CD4-positive, alpha-beta T cell (primary cell): ENCODE data around the gene CACNG7. TPM values are rescaled to one million over a fixed set of nuclear protein-coding genes. Genes with fewer than 3 reads are reported as not detected.
A peak's percentile ranks its signal among the peaks of the same experiment; 100 is the strongest.

Experiments
- ATAC-seq: fragments of 200-7000 bp; cut with Tn5 transposase; one replicate; pipeline ENCODE4 v1.10.0; 2022; ENCODE audit warnings: mild to moderate bottlenecking; ENCODE audit not compliant: poor library complexity
- CTCF ChIA-PET: fragments of 350-600 bp; sonication (Branson Sonifier 250); formaldehyde crosslinking; loops from one replicate; lab custom pipeline; 2021; ENCODE audit warnings: antibody characterized with exemption, inconsistent platforms; lab: Charles Lee
- POLR2A ChIA-PET: fragments of 350-600 bp; sonication (Branson Sonifier 250); formaldehyde crosslinking; loops from one replicate; lab custom pipeline; 2021; ENCODE audit warnings: antibody characterized with exemption, inconsistent platforms; lab: Charles Lee
- DNase-seq, 14 experiments: peaks; one replicate each; pipeline ENCODE4 v3.0.0-alpha.2; 2013 to 2020; ENCODE audit warnings: mixed read lengths in 2 of 14
- H3K27ac ChIP-seq, 2 donors: one replicate each; pipeline versions ENCODE4 v1.5.1 to v1.7.0; 2013; ENCODE audit warnings: low read length in 2 of 2, low read depth in 1 of 2, mild to moderate bottlenecking in 1 of 2
- H3K27me3 ChIP-seq, 2 experiments: 1 replicate in 1 of 2; 2 replicates in 1 of 2; pipeline versions ENCODE4 v1.6.1 to v1.7.0; 2013; ENCODE audit warnings: low read length in 2 of 2, control low read depth in 1 of 2, mild to moderate bottlenecking in 1 of 2, moderate library complexity in 1 of 2; ENCODE audit not compliant: insufficient read depth in 2 of 2, control insufficient read depth in 1 of 2
- H3K36me3 ChIP-seq: one replicate; pipeline ENCODE4 v1.6.1; 2013; ENCODE audit warnings: low read length, control low read depth; ENCODE audit not compliant: insufficient read depth
- H3K4me1 ChIP-seq: one replicate; pipeline ENCODE4 v1.6.1; 2013; ENCODE audit warnings: low read length, control low read depth; ENCODE audit not compliant: insufficient read depth
- H3K4me3 ChIP-seq: one replicate; pipeline ENCODE4 v1.5.1; 2013; ENCODE audit warnings: mild to moderate bottlenecking, low read length, moderate library complexity
- H3K9me3 ChIP-seq, 2 experiments: 1 replicate in 1 of 2; 2 replicates in 1 of 2; pipeline versions ENCODE4 v1.6.1 to v1.7.0; 2013; ENCODE audit warnings: low read length in 2 of 2, mild to moderate bottlenecking in 2 of 2, control low read depth in 1 of 2, moderate library complexity in 1 of 2; ENCODE audit not compliant: control insufficient read depth in 1 of 2, insufficient read depth in 1 of 2
- H3K27ac Mint-ChIP-seq: one replicate; pipeline ENCODE4 v1.8.0; 2020; ENCODE audit warnings: mixed read lengths
- H3K27me3 Mint-ChIP-seq: one replicate; pipeline ENCODE4 v1.8.0; 2021; ENCODE audit warnings: mixed read lengths
- H3K36me3 Mint-ChIP-seq: one replicate; pipeline ENCODE4 v1.8.0; 2021; ENCODE audit warnings: low read depth, mixed read lengths
- H3K4me1 Mint-ChIP-seq: one replicate; pipeline ENCODE4 v1.8.0; 2021; ENCODE audit warnings: low read depth, mixed read lengths
- H3K4me3 Mint-ChIP-seq: one replicate; pipeline ENCODE4 v1.8.0; 2020; ENCODE audit warnings: mild to moderate bottlenecking, mixed read lengths
- H3K9me3 Mint-ChIP-seq: one replicate; pipeline ENCODE4 v1.8.0; 2020; ENCODE audit warnings: mixed read lengths
- intact Hi-C, 2 experiments: fragments of 100-400 bp; cut with DNase I in 1 of 2; cut with micrococcal nuclease in 1 of 2; formaldehyde crosslinking; loops; one replicate each; pipeline versions ENCODE4 v1.15.1 to v1.9.0; 2023 to 2025; cut with DNase I, micrococcal nuclease
- total RNA-seq, 174 experiments: library from RNA in 2 of 174; stranded (reverse) in 2 of 174; gene quantifications; one replicate each; pipeline ENCODE4 v1.2.3 and lab custom pipeline; 2021 to 2026
- TF ChIP-seq, protein P1 (sequence below): fragments of 200-600 bp; IDR thresholded peaks from one replicate; pipeline ENCODE4 v1.8.0; 2022; ENCODE audit warnings: antibody characterized with exemption, mild to moderate bottlenecking

CACNG7 gene
- total RNA-seq, 2 experiments from 2014 or later, result not detected

DNA sequence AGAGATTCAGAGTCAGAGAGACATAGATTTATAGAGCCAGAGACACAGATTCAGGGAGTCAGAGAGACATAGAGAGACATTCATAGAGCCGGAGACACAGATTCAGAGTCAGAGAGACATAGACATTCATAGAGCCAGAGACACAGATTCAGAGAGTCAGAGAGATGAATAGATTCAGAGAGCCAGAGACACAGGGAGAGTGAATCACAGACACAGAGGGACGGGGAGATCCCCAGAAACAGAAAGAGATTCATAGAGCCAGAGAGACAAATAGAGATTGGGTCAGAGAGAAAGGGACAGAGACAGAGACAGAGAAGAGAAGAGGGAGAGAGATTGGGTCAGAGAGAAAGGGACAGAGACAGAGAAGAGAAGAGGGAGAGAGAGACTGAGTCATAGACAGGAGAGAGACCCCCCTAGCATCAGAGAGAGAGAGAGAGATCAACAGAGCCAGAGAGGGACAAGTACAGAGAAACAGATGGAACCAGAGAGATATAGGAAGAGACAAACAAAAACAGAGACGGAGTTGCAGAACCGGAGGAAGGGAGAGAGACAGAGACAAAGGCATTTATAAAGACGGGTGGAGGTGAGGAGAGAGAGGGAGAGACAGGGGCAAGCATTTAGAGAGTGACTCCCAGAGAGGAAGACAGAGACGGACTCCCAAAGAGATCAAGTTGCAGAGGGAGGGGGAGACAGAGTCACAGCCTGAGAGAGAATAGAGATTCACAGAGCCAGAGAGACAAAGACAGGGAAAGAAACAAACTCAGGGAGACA is 28.2 kb upstream of the CACNG7 start:
- intact Hi-C loops, result loop anchor here (1.0 kb wide), 2 partner anchors 28 to 39 kb away; no protein-coding TSS in a partner anchor
- peaks cover 33% of the 10 kb centered on the region for H3K4me1 Mint-ChIP-seq
- peaks cover 39% of the 10 kb centered on the region for H3K27me3 Mint-ChIP-seq
- DNase-seq, result peak in 1 of 14 experiments; percentile 35
- H3K27ac ChIP-seq, result no peak overlapping the region
- CTCF ChIA-PET, result interaction anchor here (1.2 to 1.9 kb wide), 3 partner anchors 13 to 38 kb away, joined by 4 to 17 read pairs (median 8); partner anchors contain the start of gene MYADM
- H3K27ac Mint-ChIP-seq, result no peak overlapping the region
- TF ChIP-seq, protein P1, sequence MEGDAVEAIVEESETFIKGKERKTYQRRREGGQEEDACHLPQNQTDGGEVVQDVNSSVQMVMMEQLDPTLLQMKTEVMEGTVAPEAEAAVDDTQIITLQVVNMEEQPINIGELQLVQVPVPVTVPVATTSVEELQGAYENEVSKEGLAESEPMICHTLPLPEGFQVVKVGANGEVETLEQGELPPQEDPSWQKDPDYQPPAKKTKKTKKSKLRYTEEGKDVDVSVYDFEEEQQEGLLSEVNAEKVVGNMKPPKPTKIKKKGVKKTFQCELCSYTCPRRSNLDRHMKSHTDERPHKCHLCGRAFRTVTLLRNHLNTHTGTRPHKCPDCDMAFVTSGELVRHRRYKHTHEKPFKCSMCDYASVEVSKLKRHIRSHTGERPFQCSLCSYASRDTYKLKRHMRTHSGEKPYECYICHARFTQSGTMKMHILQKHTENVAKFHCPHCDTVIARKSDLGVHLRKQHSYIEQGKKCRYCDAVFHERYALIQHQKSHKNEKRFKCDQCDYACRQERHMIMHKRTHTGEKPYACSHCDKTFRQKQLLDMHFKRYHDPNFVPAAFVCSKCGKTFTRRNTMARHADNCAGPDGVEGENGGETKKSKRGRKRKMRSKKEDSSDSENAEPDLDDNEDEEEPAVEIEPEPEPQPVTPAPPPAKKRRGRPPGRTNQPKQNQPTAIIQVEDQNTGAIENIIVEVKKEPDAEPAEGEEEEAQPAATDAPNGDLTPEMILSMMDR, result no peak
- no peak for ATAC-seq
- peaks cover 67% of the 10 kb centered on the region for H3K4me1 ChIP-seq
- H3K9me3 Mint-ChIP-seq, result no peaks in the 10 kb centered on the region
- H3K36me3 ChIP-seq, result peaks cover 6% of the 10 kb centered on the region
- H3K4me3 Mint-ChIP-seq, result no peak overlapping the region
- POLR2A ChIA-PET, result interaction anchor here (1.4 kb wide), 1 partner anchor 14 kb away, joined by 17 read pairs; the partner anchor contains the start of gene MYADM
- H3K27me3 ChIP-seq, result peaks cover 47 to 53% of the 10 kb centered on the region in 2 experiments
- H3K4me3 ChIP-seq, result peak overlapping the region; percentile 37
- peaks cover 17% of the 10 kb centered on the region for H3K36me3 Mint-ChIP-seq
- H3K9me3 ChIP-seq, result peaks cover 0 to 11% of the 10 kb centered on the region in 2 experiments

DNA sequence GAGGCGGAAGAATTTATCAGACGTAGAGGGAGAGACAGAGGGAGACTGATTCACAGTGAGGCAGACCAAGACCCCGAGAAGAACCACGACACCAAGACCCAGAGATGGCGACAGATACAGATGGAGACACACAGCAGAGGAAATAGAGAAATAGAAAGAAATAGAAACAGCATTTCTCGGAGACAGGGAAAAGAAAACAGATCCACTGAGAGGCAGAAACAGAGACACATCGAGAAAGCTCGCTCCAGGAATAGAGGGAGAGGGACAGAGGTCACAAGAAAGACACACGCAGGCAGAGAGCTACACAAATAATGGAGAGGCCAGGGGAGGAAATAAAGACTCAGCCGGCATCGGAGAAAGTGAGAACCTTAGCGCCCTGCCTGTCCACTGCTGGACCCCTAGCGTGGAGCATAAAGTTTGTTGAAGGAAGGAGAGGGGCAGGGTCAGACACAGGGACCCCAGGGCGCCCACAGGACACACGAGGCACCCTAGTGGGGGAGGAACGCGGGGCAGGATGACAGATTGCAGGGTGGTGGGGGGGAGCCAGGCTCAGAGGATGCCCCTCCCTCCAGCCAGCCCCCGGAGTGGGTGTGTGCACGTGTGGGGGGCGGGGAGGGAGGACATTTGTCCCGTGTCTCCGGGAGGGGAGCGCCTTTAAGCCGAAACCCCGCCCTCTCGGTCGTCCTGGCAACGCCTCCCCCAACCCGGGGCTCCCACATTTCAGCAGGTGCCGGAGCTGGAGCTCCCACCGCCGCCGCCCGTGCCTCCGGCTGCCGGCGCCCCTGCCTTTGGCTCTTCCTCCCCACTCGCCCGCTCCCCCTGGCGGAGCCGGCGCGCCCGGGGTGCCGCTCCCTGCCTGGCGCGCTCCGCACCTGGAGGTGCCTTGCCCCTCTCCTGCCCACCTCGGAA is 27.3 kb upstream of the CACNG7 start, which contains the start of gene PRKCG:
Gene PRKCG, plus strand, starts transcription at position 716 of the 909 bp plus-strand sequence. CDS start 298 bp downstream, outside the sequence.
- Mint-ChIP-seq H3K36me3 (peaks cover 8% of the 10 kb centered on the region), H3K4me1 (peaks cover 24% of the 10 kb centered on the region), H3K4me3 (peak within 1 kb of the TSS; percentile 30), H3K9me3 (no peaks in the 10 kb centered on the region), H3K27me3 (peaks cover 39% of the 10 kb centered on the region), H3K27ac (no peak within 1 kb of the TSS)
- ATAC-seq (peak; percentile 53), DNase-seq (peak in 13 of 14 experiments; percentile 36 to 88 (median 60))
- peaks cover 58% of the 10 kb centered on the region for H3K4me1 ChIP-seq
- CTCF ChIA-PET, result interaction anchor here (0.6 to 1.9 kb wide), 7 partner anchors 9 to 38 kb away, joined by 3 to 17 read pairs (median 4); partner anchors contain the start of gene MYADM
- H3K27ac ChIP-seq, result no peak within 1 kb of the TSS
- peaks cover 47 to 53% of the 10 kb centered on the region in 2 experiments for H3K27me3 ChIP-seq
- TF ChIP-seq, protein P1, result peak; percentile 85
- no peaks in the 10 kb centered on the region for H3K36me3 ChIP-seq
- intact Hi-C loops, result loop anchor here (1.0 to 2.0 kb wide), 4 partner anchors 14 to 39 kb away; partner anchors contain the start of gene MYADM (in 1 of the 2)
- POLR2A ChIA-PET, result interaction anchor here (0.7 to 1.4 kb wide), 4 partner anchors 9 to 39 kb away, joined by 3 to 17 read pairs (median 6); partner anchors contain the start of gene MYADM
- H3K9me3 ChIP-seq, result peaks cover 0 to 11% of the 10 kb centered on the region in 2 experiments
- H3K4me3 ChIP-seq, result peak within 1 kb of the TSS; percentile 37
